Neuronal stem cell (in vitro differentiated cells): ENCODE data around the gene DDAH1.

ENCODE experiments used
- DNase-seq: peaks from one replicate; pipeline ENCODE4 v3.0.0-alpha.2; 2013; ENCODE audit warnings: low spot score
- H2AFZ ChIP-seq: one replicate; pipeline ENCODE4 v1.6.1; 2013; ENCODE audit warnings: mild to moderate bottlenecking, low read length, inconsistent platforms
- H2AK5ac ChIP-seq: 2 replicates; pipeline ENCODE4 v1.6.1; 2013; ENCODE audit warnings: low read depth, mild to moderate bottlenecking, inconsistent platforms, low read length, moderate library complexity, mixed read lengths
- H2BK120ac ChIP-seq: 2 replicates; pipeline ENCODE4 v1.6.1; 2013; ENCODE audit warnings: low read depth, mild to moderate bottlenecking, inconsistent platforms, low read length, moderate library complexity, mixed read lengths
- H2BK12ac ChIP-seq: one replicate; pipeline ENCODE4 v1.6.1; 2013; ENCODE audit warnings: low read length, inconsistent platforms
- H2BK15ac ChIP-seq: 2 replicates; pipeline ENCODE4 v1.6.1; 2013; ENCODE audit warnings: mild to moderate bottlenecking, low read length, inconsistent platforms, mixed read lengths
- H2BK5ac ChIP-seq: one replicate; pipeline ENCODE4 v1.6.1; 2013; ENCODE audit warnings: inconsistent platforms, mild to moderate bottlenecking, low read length, moderate library complexity
- H3K14ac ChIP-seq: one replicate; pipeline ENCODE4 v1.6.1; 2013; ENCODE audit warnings: low read length, inconsistent platforms
- H3K18ac ChIP-seq: 2 replicates; pipeline ENCODE4 v1.6.1; 2013; ENCODE audit warnings: low read length, inconsistent platforms
- H3K23ac ChIP-seq: 2 replicates; pipeline ENCODE4 v1.6.1; 2013; ENCODE audit warnings: low read depth, mild to moderate bottlenecking, mixed read lengths, low read length, inconsistent platforms; ENCODE audit not compliant: poor library complexity
- H3K27ac ChIP-seq: replicated peaks from 3 replicates; pipeline ENCODE4 v1.5.1; 2013; ENCODE audit warnings: low read length, inconsistent platforms
- H3K27me3 ChIP-seq, 3 experiments: 2 replicates each; pipeline ENCODE4 v1.6.1; 2013; ENCODE audit warnings: low read length in 3 of 3, mild to moderate bottlenecking in 2 of 3, inconsistent platforms in 1 of 3, low read depth in 1 of 3, mixed read lengths in 1 of 3, moderate library complexity in 1 of 3; ENCODE audit not compliant: control insufficient read depth in 3 of 3, insufficient read depth in 3 of 3
- H3K36me3 ChIP-seq, 2 donors: replicated peaks in 1 of 2; 2 replicates each; pipeline ENCODE4 v1.6.1; 2013; ENCODE audit warnings: low read length in 2 of 2; ENCODE audit not compliant: control insufficient read depth in 2 of 2, insufficient read depth in 2 of 2
- H3K4ac ChIP-seq: 2 replicates; pipeline ENCODE4 v1.6.1; 2013; ENCODE audit warnings: inconsistent platforms, mild to moderate bottlenecking, low read length, moderate library complexity
- H3K4me1 ChIP-seq, 2 donors: 1 replicate in 1 of 2; 2 replicates in 1 of 2; pipeline ENCODE4 v1.6.1; 2013; ENCODE audit warnings: low read length in 2 of 2, low read depth in 1 of 2; ENCODE audit not compliant: control insufficient read depth in 2 of 2, insufficient read depth in 1 of 2
- H3K4me2 ChIP-seq: one replicate; pipeline ENCODE4 v1.6.1; 2013; ENCODE audit warnings: mild to moderate bottlenecking, low read length, inconsistent platforms; ENCODE audit not compliant: insufficient read depth, poor library complexity, severe bottlenecking
- H3K4me3 ChIP-seq, 2 donors: 2 replicates each; pipeline ENCODE4 v1.5.1; 2013; ENCODE audit warnings: low read length in 2 of 2, mild to moderate bottlenecking in 2 of 2, inconsistent platforms in 1 of 2, moderate library complexity in 1 of 2
- H3K79me1 ChIP-seq: one replicate; pipeline ENCODE4 v1.6.1; 2013; ENCODE audit warnings: low read depth, mild to moderate bottlenecking, inconsistent platforms, low read length, moderate library complexity
- H3K9ac ChIP-seq: one replicate; pipeline ENCODE4 v1.6.1; 2013; ENCODE audit warnings: mild to moderate bottlenecking, low read depth, low read length, inconsistent platforms; ENCODE audit not compliant: poor library complexity
- H3K9me3 ChIP-seq, 2 donors: replicated peaks in 1 of 2; 2 replicates each; pipeline versions ENCODE3 to v1.6.1; 2013; ENCODE audit warnings: low read length in 2 of 2, mild to moderate bottlenecking in 2 of 2, inconsistent platforms in 1 of 2, low read depth in 1 of 2, mixed read lengths in 1 of 2, moderate library complexity in 1 of 2; ENCODE audit not compliant: control insufficient read depth in 2 of 2, insufficient read depth in 1 of 2
- H4K8ac ChIP-seq: one replicate; pipeline ENCODE4 v1.6.1; 2013; ENCODE audit warnings: low read depth, mild to moderate bottlenecking, inconsistent platforms, low read length, moderate library complexity
- H4K91ac ChIP-seq: one replicate; pipeline ENCODE4 v1.6.1; 2013; ENCODE audit warnings: low read length, low read depth, mild to moderate bottlenecking, inconsistent platforms; ENCODE audit not compliant: poor library complexity
- whole genome bisulfite sequencing, 2 donors: extraction: QIAGEN DNeasy Blood & Tissue Kit; methylation state at CpG; one replicate each; pipeline ENCODE4 v1.1.7; 2013; ENCODE audit warnings: missing lambda C conversion rate in 2 of 2, mixed read lengths in 1 of 2; ENCODE audit not compliant: insufficient read length in 2 of 2, insufficient replicate concordance in 1 of 2; ENCODE audit errors: extremely low coverage in 2 of 2; 5-methylcytosine and 5-hydroxymethylcytosine counted together

Gene DDAH1

GRCh38 chr1:85333186-85333585 lies 131.8 kb downstream of the DDAH1 start:
- no peak overlapping the region for H3K14ac ChIP-seq
- H4K8ac ChIP-seq, result no peak overlapping the region
- WGBS, 2 donors, result no CpG with 5 or more reads among the region's 1 CpG
- H2BK120ac ChIP-seq, result no peak overlapping the region
- H3K9ac ChIP-seq, result no peak overlapping the region
- no peak overlapping the region for H3K18ac ChIP-seq
- H3K4me2 ChIP-seq, result no peak overlapping the region
- no peak overlapping the region for H3K27ac ChIP-seq
- no peaks in the 10 kb centered on the region for H3K79me1 ChIP-seq
- H4K91ac ChIP-seq, result no peak overlapping the region
- H3K9me3 ChIP-seq, result peaks cover 1 to 13% of the 10 kb centered on the region in 2 donors
- peaks cover 10 to 14% of the 10 kb centered on the region in 2 donors for H3K4me1 ChIP-seq
- no peak overlapping the region for H2BK15ac ChIP-seq
- H3K27me3 ChIP-seq, result no peaks in the 10 kb centered on the region
- DNase-seq, result no peak
- no peak overlapping the region for H2AFZ ChIP-seq
- H2BK5ac ChIP-seq, result no peak overlapping the region
- no peak overlapping the region for H3K4me3 ChIP-seq
- H3K4ac ChIP-seq, result no peak overlapping the region
- H3K36me3 ChIP-seq, result no peaks in the 10 kb centered on the region
- no peak overlapping the region for H2AK5ac ChIP-seq
- H2BK12ac ChIP-seq, result no peak overlapping the region
- no peak overlapping the region for H3K23ac ChIP-seq

- no CpG with 5 or more reads among the region's 1 CpG for WGBS, 2 donors
- H2BK12ac ChIP-seq, result no peak overlapping the region
- no peak overlapping the region for H3K27ac ChIP-seq
Measured at GRCh38 chr1:85332575-85332974, 132.4 kb downstream of the DDAH1 start.

GRCh38 chr1:85330711-85331290 lies 134.2 kb downstream of the DDAH1 start:
- Histone ChIP-seq H3K4me2 (no peak overlapping the region), H2BK12ac (no peak overlapping the region), H4K8ac (no peak overlapping the region), H2BK15ac (no peak overlapping the region), H4K91ac (no peak overlapping the region), H3K79me1 (no peaks in the 10 kb centered on the region), H3K9ac (no peak overlapping the region), H2BK120ac (no peak overlapping the region), H3K36me3 (no peaks in the 10 kb centered on the region), H3K27me3 (no peaks in the 10 kb centered on the region), H3K9me3 (peaks cover 1 to 13% of the 10 kb centered on the region in 2 donors), H2AFZ (no peak overlapping the region), H3K4ac (no peak overlapping the region), H3K27ac (no peak overlapping the region), H2BK5ac (no peak overlapping the region), H3K23ac (no peak overlapping the region), H3K18ac (no peak overlapping the region), H3K4me1 (peaks cover 12 to 14% of the 10 kb centered on the region in 2 donors), H2AK5ac (no peak overlapping the region), H3K14ac (no peak overlapping the region), H3K4me3 (no peak overlapping the region)
- no peak for DNase-seq
- no CpG with 5 or more reads among the region's 6 CpGs for WGBS, 2 donors

More at GRCh38 chr1:85332575-85332974, 132.4 kb downstream of the DDAH1 start:
- Histone ChIP-seq H2BK15ac (no peak overlapping the region), H2AK5ac (no peak overlapping the region), H3K18ac (peak overlapping the region; percentile 3), H3K9ac (no peak overlapping the region), H3K14ac (no peak overlapping the region), H3K23ac (no peak overlapping the region), H2AFZ (no peak overlapping the region), H3K9me3 (peaks cover 1 to 13% of the 10 kb centered on the region in 2 donors), H3K4ac (no peak overlapping the region), H2BK5ac (no peak overlapping the region), H3K27me3 (no peaks in the 10 kb centered on the region), H3K4me1 (peaks cover 10 to 14% of the 10 kb centered on the region in 2 donors), H3K4me2 (no peak overlapping the region), H3K79me1 (no peaks in the 10 kb centered on the region), H3K36me3 (no peaks in the 10 kb centered on the region), H4K91ac (no peak overlapping the region), H2BK120ac (no peak overlapping the region), H4K8ac (no peak overlapping the region), H3K4me3 (no peak overlapping the region)
- DNase-seq, result no peak

GRCh38 chr1:85330214-85330631 lies 134.7 kb downstream of the DDAH1 start:
- no peak overlapping the region for H3K4ac ChIP-seq
- H2BK12ac ChIP-seq, result no peak overlapping the region
- H3K18ac ChIP-seq, result no peak overlapping the region
- H4K91ac ChIP-seq, result no peak overlapping the region
- H2BK15ac ChIP-seq, result no peak overlapping the region
- no CpG with 5 or more reads among the region's 3 CpGs for WGBS, 2 donors
- H3K4me1 ChIP-seq, result peaks cover 12 to 14% of the 10 kb centered on the region in 2 donors
- peaks cover 1 to 13% of the 10 kb centered on the region in 2 donors for H3K9me3 ChIP-seq
- H3K27ac ChIP-seq, result no peak overlapping the region
- no peaks in the 10 kb centered on the region for H3K79me1 ChIP-seq
- H3K4me3 ChIP-seq, result no peak overlapping the region
- no peak overlapping the region for H2AFZ ChIP-seq
- no peak overlapping the region for H2AK5ac ChIP-seq
- no peaks in the 10 kb centered on the region for H3K27me3 ChIP-seq
- H2BK5ac ChIP-seq, result no peak overlapping the region
- H3K14ac ChIP-seq, result no peak overlapping the region
- no peak overlapping the region for H4K8ac ChIP-seq
- H3K23ac ChIP-seq, result no peak overlapping the region
- no peaks in the 10 kb centered on the region for H3K36me3 ChIP-seq
- no peak overlapping the region for H3K4me2 ChIP-seq
- H2BK120ac ChIP-seq, result no peak overlapping the region
- H3K9ac ChIP-seq, result no peak overlapping the region
- DNase-seq, result no peak
